H9 (cell line): ENCODE results near the gene WAC. TPM values are rescaled to one million over a fixed set of nuclear protein-coding genes. Genes with fewer than 3 reads are reported as not detected.

Experiments
- DNase-seq: peaks from one replicate; pipeline ENCODE4 v3.0.0-alpha.2; 2017
- H2AFZ ChIP-seq: one replicate; pipeline ENCODE4 v1.6.1; 2013; ENCODE audit warnings: mild to moderate bottlenecking, low read length, control low read depth, moderate library complexity
- H2AK5ac ChIP-seq: 2 replicates; pipeline ENCODE4 v1.6.1; 2013; ENCODE audit warnings: low read length, control low read depth, mixed read lengths; ENCODE audit not compliant: insufficient read length
- H2BK120ac ChIP-seq: one replicate; pipeline ENCODE4 v1.6.1; 2013; ENCODE audit warnings: low read depth, mild to moderate bottlenecking, low read length, control low read depth, inconsistent platforms; ENCODE audit not compliant: poor library complexity, severe bottlenecking
- H2BK12ac ChIP-seq: 2 replicates; pipeline ENCODE4 v1.6.1; 2013; ENCODE audit warnings: low read length, control low read depth, mixed read lengths, low read depth; ENCODE audit not compliant: insufficient read length
- H2BK15ac ChIP-seq: 2 replicates; pipeline ENCODE4 v1.6.1; 2013; ENCODE audit warnings: low read depth, low read length, control low read depth
- H2BK20ac ChIP-seq: one replicate; pipeline ENCODE4 v1.6.1; 2013; ENCODE audit warnings: low read depth, mild to moderate bottlenecking, low read length, control low read depth, inconsistent platforms; ENCODE audit not compliant: poor library complexity, severe bottlenecking
- H2BK5ac ChIP-seq: 2 replicates; pipeline ENCODE4 v1.6.1; 2013; ENCODE audit warnings: low read length, control low read depth, mixed read lengths; ENCODE audit not compliant: insufficient read length
- H3K14ac ChIP-seq: 2 replicates; pipeline ENCODE4 v1.6.1; 2013; ENCODE audit warnings: low read length, control low read depth; ENCODE audit not compliant: insufficient read depth
- H3K18ac ChIP-seq: 2 replicates; pipeline ENCODE4 v1.6.1; 2013; ENCODE audit warnings: low read depth, mild to moderate bottlenecking, mixed read lengths, low read length, control low read depth; ENCODE audit not compliant: insufficient read length
- H3K23ac ChIP-seq: 2 replicates; pipeline ENCODE4 v1.6.1; 2013; ENCODE audit warnings: low read length, control low read depth, mixed read lengths, low read depth; ENCODE audit not compliant: insufficient read length
- H3K23me2 ChIP-seq: 2 replicates; pipeline ENCODE4 v1.6.1; 2013; ENCODE audit warnings: low read depth, mild to moderate bottlenecking, mixed read lengths, low read length, control low read depth; ENCODE audit not compliant: insufficient read length, poor library complexity, severe bottlenecking
- H3K27ac ChIP-seq: 2 replicates; pipeline ENCODE4 v1.5.1; 2013; ENCODE audit warnings: low read length, control low read depth, mixed read lengths, low read depth; ENCODE audit not compliant: insufficient read length
- H3K27me3 ChIP-seq: 2 replicates; pipeline ENCODE4 v1.6.1; 2013; ENCODE audit warnings: low read length, control low read depth, inconsistent platforms; ENCODE audit not compliant: insufficient read depth
- H3K4ac ChIP-seq: 2 replicates; pipeline ENCODE4 v1.6.1; 2013; ENCODE audit warnings: low read depth, mild to moderate bottlenecking, control low read depth, inconsistent platforms, low read length, moderate library complexity
- H3K4me1 ChIP-seq: 2 replicates; pipeline ENCODE4 v1.6.1; 2013; ENCODE audit warnings: low read length, control low read depth, inconsistent platforms; ENCODE audit not compliant: insufficient read depth
- H3K4me2 ChIP-seq: 2 replicates; pipeline ENCODE4 v1.6.1; 2013; ENCODE audit warnings: low read length, control low read depth, mixed read lengths; ENCODE audit not compliant: insufficient read length, insufficient read depth
- H3K56ac ChIP-seq: 2 replicates; pipeline ENCODE4 v1.6.1; 2013; ENCODE audit warnings: low read depth, mild to moderate bottlenecking, mixed read lengths, low read length, control low read depth; ENCODE audit not compliant: insufficient read length
- H3K79me1 ChIP-seq: 2 replicates; pipeline ENCODE4 v1.6.1; 2013; ENCODE audit warnings: low read depth, mild to moderate bottlenecking, moderate library complexity, low read length, control low read depth, inconsistent platforms; ENCODE audit not compliant: insufficient read depth, poor library complexity, severe bottlenecking
- H3K79me2 ChIP-seq: 2 replicates; pipeline ENCODE4 v1.6.1; 2013; ENCODE audit warnings: low read length, control low read depth, inconsistent platforms; ENCODE audit not compliant: insufficient read depth
- H3K9ac ChIP-seq: 2 replicates; pipeline ENCODE4 v1.6.1; 2013; ENCODE audit warnings: low read length, control low read depth, mixed read lengths; ENCODE audit not compliant: insufficient read length; ENCODE audit errors: extremely low read depth
- H3K9me3 ChIP-seq: one replicate; pipeline ENCODE4 v1.6.1; 2013; ENCODE audit warnings: low read depth, low read length, inconsistent platforms; ENCODE audit not compliant: control insufficient read depth
- H3T11ph ChIP-seq: one replicate; pipeline ENCODE4 v1.6.1; 2013; ENCODE audit warnings: mild to moderate bottlenecking, low read length, control low read depth, inconsistent platforms
- H4K20me1 ChIP-seq: one replicate; pipeline ENCODE4 v1.6.1; 2013; ENCODE audit not compliant: control insufficient read depth, insufficient read length, insufficient read depth
- H4K5ac ChIP-seq: 2 replicates; pipeline ENCODE4 v1.6.1; 2013; ENCODE audit warnings: low read depth, mild to moderate bottlenecking, mixed read lengths, low read length, control low read depth; ENCODE audit not compliant: insufficient read length
- H4K8ac ChIP-seq: replicated peaks from 2 replicates; pipeline ENCODE4 v1.6.1; 2013; ENCODE audit warnings: low read length, control low read depth, mixed read lengths, low read depth; ENCODE audit not compliant: insufficient read length
- H4K91ac ChIP-seq: 2 replicates; pipeline ENCODE4 v1.6.1; 2013; ENCODE audit warnings: low read depth, mild to moderate bottlenecking, moderate library complexity, mixed read lengths, low read length, control low read depth; ENCODE audit not compliant: insufficient read length
- H3K27ac Mint-ChIP-seq, 3 experiments: 2 replicates in 2 of 3; 3 replicates in 1 of 3; pipeline ENCODE4 v1.8.0; 2020 to 2021; ENCODE audit warnings: mixed read lengths in 3 of 3, mild to moderate bottlenecking in 1 of 3, moderate library complexity in 1 of 3
- H3K27me3 Mint-ChIP-seq: 2 replicates; pipeline ENCODE4 v1.8.0; 2021; ENCODE audit warnings: low read depth, mild to moderate bottlenecking, moderate library complexity, mixed read lengths
- H3K36me3 Mint-ChIP-seq, 3 experiments: 2 replicates in 2 of 3; 3 replicates in 1 of 3; pipeline ENCODE4 v1.8.0; 2020 to 2021; ENCODE audit warnings: low read depth in 3 of 3, mixed read lengths in 3 of 3; ENCODE audit not compliant: insufficient read depth in 1 of 3
- H3K4me1 Mint-ChIP-seq, 2 experiments: 2 replicates each; pipeline ENCODE4 v1.8.0; 2020; ENCODE audit warnings: mixed read lengths in 2 of 2
- H3K4me3 Mint-ChIP-seq, 2 experiments: 2 replicates in 1 of 2; 3 replicates in 1 of 2; pipeline ENCODE4 v1.8.0; 2020 to 2021; ENCODE audit warnings: mild to moderate bottlenecking in 2 of 2, mixed read lengths in 2 of 2, moderate library complexity in 1 of 2
- H3K9me3 Mint-ChIP-seq, 2 experiments: 2 replicates in 1 of 2; 3 replicates in 1 of 2; pipeline ENCODE4 v1.8.0; 2020; ENCODE audit warnings: mild to moderate bottlenecking in 2 of 2, mixed read lengths in 2 of 2, moderate library complexity in 1 of 2
- CTCF ChIP-seq: fragments of 200-600 bp; sonication (generic); conservative IDR thresholded peaks from 3 replicates; pipeline ENCODE4 v1.8.0; 2021; ENCODE audit warnings: antibody characterized with exemption, mild to moderate bottlenecking
- WGBS: extraction: QIAGEN DNeasy Blood & Tissue Kit; methylation state at CpG from one replicate; pipeline ENCODE4 v1.1.7; 2013; ENCODE audit warnings: missing lambda C conversion rate, low lambda C conversion rate, mixed read lengths; ENCODE audit not compliant: insufficient read length; ENCODE audit errors: extremely low coverage; 5-methylcytosine and 5-hydroxymethylcytosine counted together
- total RNA-seq: library from RNA; stranded (reverse); gene quantifications from 2 replicates; pipeline ENCODE4 v1.2.1, GENCODE V29; 2021

WAC gene
- total RNA-seq, 1 experiment from 2014 or later, result 130 TPM

GRCh38 chr10:28632584-28632945, 99.6 kb downstream of the WAC start:
- no peak overlapping the region for H3K56ac ChIP-seq
- H3K9me3 ChIP-seq, result no peaks in the 10 kb centered on the region
- no peak overlapping the region for H2AFZ ChIP-seq
- no peak overlapping the region for H2BK5ac ChIP-seq
- no peak overlapping the region for H3K18ac ChIP-seq
- H4K91ac ChIP-seq, result no peak overlapping the region
- H3K4me1 ChIP-seq, result no peaks in the 10 kb centered on the region
- no peak for TF ChIP-seq CTCF
- no peak overlapping the region for H2BK12ac ChIP-seq
- no peak for DNase-seq
- Mint-ChIP-seq H3K9me3 (no peaks in the 10 kb centered on the region; a peak in 1 of 5 replicates), H3K27ac (no peak overlapping the region), H3K27me3 (peaks cover 3% of the 10 kb centered on the region; the same call in 1 of the 2 replicates), H3K4me1 (peaks cover 4 to 7% of the 10 kb centered on the region in 2 experiments; a peak in 2 of 4 replicates), H3K36me3 (no peaks in the 10 kb centered on the region), H3K4me3 (no peak overlapping the region)
- H3K27ac ChIP-seq, result no peak overlapping the region
- H2BK120ac ChIP-seq, result peak overlapping the region; percentile 10
- no peak overlapping the region for H3K4me2 ChIP-seq
- H3K9ac ChIP-seq, result no peak overlapping the region
- H4K8ac ChIP-seq, result no peak overlapping the region
- H3T11ph ChIP-seq, result no peak overlapping the region
- H2AK5ac ChIP-seq, result no peak overlapping the region
- H3K27me3 ChIP-seq, result no peaks in the 10 kb centered on the region
- H3K23me2 ChIP-seq, result no peaks in the 10 kb centered on the region
- H2BK20ac ChIP-seq, result no peak overlapping the region
- H3K14ac ChIP-seq, result no peak overlapping the region
- H3K79me2 ChIP-seq, result no peaks in the 10 kb centered on the region
- WGBS, result no CpG with 5 or more reads among the region's 1 CpG
- H4K5ac ChIP-seq, result no peak overlapping the region
- H4K20me1 ChIP-seq, result no peaks in the 10 kb centered on the region
- no peak overlapping the region for H2BK15ac ChIP-seq
- no peak overlapping the region for H3K4ac ChIP-seq
- H3K79me1 ChIP-seq, result no peaks in the 10 kb centered on the region
- no peak overlapping the region for H3K23ac ChIP-seq
